Stimulated activated naive CD8-positive, alpha-beta T cell treated with anti-CD3 and anti-CD28 coated beads, Interleukin-15, amount 100 ng/mL, for 72 hours (primary cell): ENCODE data around the gene SEL1L3.

Source experiments
- ATAC-seq: fragments of 150-1000 bp; cut with Tn5 transposase; 2 replicates; pipeline ENCODE4 v1.10.0; 2021; ENCODE audit warnings: mild to moderate bottlenecking, moderate library complexity
- DNase-seq, 2 donors: peaks; one replicate each; pipeline ENCODE4 v3.0.0; 2021 to 2022
- H3K27ac Mint-ChIP-seq, 2 donors: one replicate each; pipeline ENCODE4 v1.8.0; 2022; ENCODE audit warnings: mild to moderate bottlenecking in 2 of 2, mixed read lengths in 2 of 2, moderate library complexity in 2 of 2
- H3K27me3 Mint-ChIP-seq: one replicate; pipeline ENCODE4 v1.8.0; 2022; ENCODE audit warnings: mixed read lengths
- H3K4me1 Mint-ChIP-seq: one replicate; pipeline ENCODE4 v1.8.0; 2022; ENCODE audit warnings: mild to moderate bottlenecking, mixed read lengths
- H3K4me3 Mint-ChIP-seq, 2 donors: one replicate each; pipeline ENCODE4 v1.8.0; 2022; ENCODE audit warnings: mild to moderate bottlenecking in 2 of 2, mixed read lengths in 2 of 2, moderate library complexity in 1 of 2
- H3K9me3 Mint-ChIP-seq, 2 donors: one replicate each; pipeline ENCODE4 v1.8.0; 2022; ENCODE audit warnings: mixed read lengths in 2 of 2

The SEL1L3 gene

DNA sequence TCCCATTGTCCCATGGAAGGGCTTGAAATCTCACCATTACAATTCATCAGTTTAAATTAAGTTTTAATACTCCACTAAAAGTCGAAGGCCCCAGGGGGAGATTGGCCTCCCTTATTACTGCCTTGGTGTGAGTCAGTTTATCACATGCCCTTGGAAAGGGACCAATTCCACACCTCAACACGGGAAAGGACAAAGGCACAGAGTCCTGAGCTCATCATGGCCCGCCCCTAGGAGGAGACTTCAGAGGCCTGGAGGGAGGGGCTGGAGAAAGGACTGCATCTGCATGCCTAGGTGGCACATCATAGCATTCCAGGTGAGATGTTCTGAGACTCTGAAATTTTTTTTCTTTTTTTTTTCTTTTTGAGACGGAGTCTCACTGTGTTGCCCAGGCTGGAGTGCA lies 2.8 kb upstream of the SEL1L3 start:
- no peaks in the 10 kb centered on the region for H3K27me3 Mint-ChIP-seq
- no peak overlapping the region for H3K4me3 Mint-ChIP-seq
- H3K4me1 Mint-ChIP-seq = peaks cover 6% of the 10 kb centered on the region
- no peak overlapping the region for H3K27ac Mint-ChIP-seq
- DNase-seq = no peak
- no peak for ATAC-seq
- no peaks in the 10 kb centered on the region for H3K9me3 Mint-ChIP-seq

DNA sequence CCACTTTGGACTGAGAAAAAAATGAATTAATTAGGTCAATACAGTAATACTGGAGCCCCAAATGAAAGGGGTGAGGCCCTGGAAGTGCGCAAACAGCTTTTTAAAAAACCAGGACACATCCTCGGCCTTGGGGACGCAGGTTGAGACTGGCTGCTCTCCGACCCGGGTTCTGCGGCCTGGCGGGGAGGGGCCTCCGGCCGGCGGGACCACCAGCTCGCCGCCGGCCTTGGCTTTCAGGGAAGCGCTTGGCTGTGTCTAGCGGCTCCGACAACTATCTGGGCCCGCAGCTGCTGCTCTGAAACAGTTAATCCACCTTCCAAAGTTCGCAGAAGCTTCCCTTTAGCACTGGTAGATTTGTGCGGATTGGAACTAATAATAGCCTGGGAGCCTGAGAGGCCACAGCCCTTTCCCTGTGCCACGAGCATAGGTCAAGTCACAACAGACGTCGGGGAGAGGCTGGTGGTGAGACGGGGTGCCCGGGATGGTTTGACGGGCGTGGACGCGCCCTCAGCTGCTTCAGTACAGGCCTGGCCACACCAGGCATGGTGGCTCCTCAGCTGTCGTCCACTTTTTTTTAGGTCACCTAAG lies 1.1 kb upstream of the SEL1L3 start:
- H3K27me3 Mint-ChIP-seq = no peaks in the 10 kb centered on the region
- ATAC-seq (no peak), DNase-seq (no peak)
- peak overlapping the region in 1 of 2 donors; percentile 62 for H3K27ac Mint-ChIP-seq
- peak overlapping the region; percentile 64 to 69 for H3K4me3 Mint-ChIP-seq
- no peaks in the 10 kb centered on the region for H3K9me3 Mint-ChIP-seq
- peaks cover 22% of the 10 kb centered on the region for H3K4me1 Mint-ChIP-seq

DNA sequence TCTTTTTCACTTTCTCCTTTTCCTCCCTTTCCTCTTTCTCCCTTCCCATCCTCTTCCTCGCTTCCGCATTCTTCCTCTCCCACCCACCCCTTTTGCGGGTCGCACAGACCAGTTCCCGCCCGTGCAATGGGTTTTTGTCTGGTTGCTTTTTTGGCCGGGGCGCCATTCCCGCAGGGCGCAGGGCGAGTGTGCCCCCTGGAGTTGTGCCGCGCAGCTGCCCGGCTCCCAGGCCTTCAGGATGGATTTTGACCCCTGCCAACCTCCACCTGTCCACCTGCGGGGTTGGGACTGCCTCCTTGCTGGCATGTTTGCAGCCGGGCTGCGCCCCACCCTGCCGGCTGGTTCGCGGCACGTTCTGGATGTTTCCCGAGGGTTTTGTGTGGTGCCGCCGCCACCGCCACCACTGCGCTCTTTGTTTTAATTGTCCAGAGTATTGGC lies 578 bp upstream of the SEL1L3 start:
- no peak for ATAC-seq

GRCh38 chr4:25861951-25862410 lies 807 bp downstream of the SEL1L3 start:
- Mint-ChIP-seq H3K27me3 (no peaks in the 10 kb centered on the region), H3K27ac (peak overlapping the region; percentile 99), H3K9me3 (no peaks in the 10 kb centered on the region), H3K4me3 (peak overlapping the region; percentile 99), H3K4me1 (peaks cover 42% of the 10 kb centered on the region)
- ATAC-seq (peak; percentile 42), DNase-seq (peak; percentile 36 to 48)

More for the DNA sequence above, 578 bp upstream of the SEL1L3 start:
- H3K4me3 Mint-ChIP-seq = peak overlapping the region; percentile 64 to 69
- H3K4me1 Mint-ChIP-seq = peaks cover 28% of the 10 kb centered on the region
- peak overlapping the region in 1 of 2 donors; percentile 62 for H3K27ac Mint-ChIP-seq
- DNase-seq = peak; percentile 13 to 28
- no peaks in the 10 kb centered on the region for H3K9me3 Mint-ChIP-seq
- H3K27me3 Mint-ChIP-seq = no peaks in the 10 kb centered on the region

GRCh38 chr4:25861280-25861950 lies 1.4 kb downstream of the SEL1L3 start:
- Mint-ChIP-seq H3K4me3 (peak overlapping the region; percentile 99), H3K27me3 (no peaks in the 10 kb centered on the region), H3K9me3 (no peaks in the 10 kb centered on the region), H3K4me1 (peaks cover 48% of the 10 kb centered on the region), H3K27ac (peak overlapping the region; percentile 99)
- no peak for ATAC-seq
- DNase-seq = no peak

DNA sequence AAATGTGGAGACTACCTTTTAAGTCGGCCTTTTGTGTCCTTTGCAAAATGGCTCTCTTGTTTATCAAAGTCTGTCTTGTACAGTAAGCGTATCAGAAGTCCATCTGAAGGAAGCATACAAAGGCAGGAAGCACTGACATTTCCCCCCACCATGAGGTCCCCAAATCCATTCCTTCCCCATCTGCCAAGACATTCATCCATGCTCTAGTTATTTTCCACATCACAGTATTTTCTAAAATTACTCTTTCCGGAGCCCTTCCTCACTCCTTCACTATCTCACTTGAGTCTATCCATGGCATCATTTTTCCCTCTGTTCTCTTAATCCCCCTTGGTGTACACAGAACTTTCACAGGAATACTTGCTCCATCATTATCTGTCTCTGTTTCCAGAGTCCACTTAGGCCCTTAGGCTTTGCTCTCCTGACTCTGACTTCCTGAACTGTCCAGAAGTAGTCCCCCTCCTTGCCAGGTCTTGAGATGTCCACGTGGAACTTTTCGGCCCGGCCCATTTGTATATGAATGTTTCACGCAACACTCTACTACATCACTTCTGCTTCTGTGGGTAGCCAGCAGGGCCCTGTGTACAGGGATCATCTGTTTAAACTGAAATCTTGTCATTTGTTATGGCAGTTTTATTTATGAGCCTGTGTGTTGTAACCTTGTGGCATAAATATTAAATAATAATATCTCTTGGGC lies 2.1 kb downstream of the SEL1L3 start:
- ATAC-seq (no peak), DNase-seq (no peak)
- H3K9me3 Mint-ChIP-seq = no peaks in the 10 kb centered on the region
- H3K4me1 Mint-ChIP-seq = peaks cover 54% of the 10 kb centered on the region
- H3K27ac Mint-ChIP-seq = peak overlapping the region; percentile 12 to 99
- peak overlapping the region; percentile 71 to 99 for H3K4me3 Mint-ChIP-seq
- no peaks in the 10 kb centered on the region for H3K27me3 Mint-ChIP-seq

DNA sequence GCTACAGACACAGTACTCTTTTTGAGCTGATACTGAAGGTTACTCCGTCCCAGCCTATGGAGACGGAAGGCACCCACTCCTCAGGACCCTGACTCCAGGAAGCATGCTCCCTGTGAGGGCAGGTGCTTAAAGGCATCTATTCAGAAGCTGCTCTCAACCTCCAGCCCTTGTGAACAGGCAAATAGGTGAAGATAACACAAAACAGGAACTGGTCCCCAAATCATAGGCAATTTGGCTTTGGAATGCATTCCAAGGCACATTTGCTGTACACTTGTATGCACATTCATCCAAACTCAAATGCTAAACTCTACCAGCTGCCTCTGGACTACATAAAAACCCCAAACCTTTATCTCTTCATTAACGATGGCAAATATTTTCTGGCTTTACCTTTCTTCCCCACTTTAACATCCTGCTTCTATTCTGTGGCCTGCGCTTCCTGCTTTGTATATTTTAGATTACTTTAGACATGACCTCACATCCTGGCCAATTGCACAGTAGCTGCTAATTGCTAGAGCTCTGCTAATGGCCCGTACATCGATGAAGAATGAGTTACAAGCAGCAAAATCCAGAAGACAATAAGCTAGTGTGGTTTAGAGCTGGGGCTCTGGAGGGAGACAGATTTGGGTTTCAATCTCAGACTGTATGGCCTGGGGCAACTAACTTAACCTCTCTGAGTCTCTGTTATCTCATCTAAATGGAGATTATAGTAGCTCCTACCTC lies 3.2 kb downstream of the SEL1L3 start:
- Mint-ChIP-seq H3K27me3 (no peaks in the 10 kb centered on the region), H3K9me3 (no peaks in the 10 kb centered on the region), H3K4me1 (peaks cover 65% of the 10 kb centered on the region), H3K27ac (peak overlapping the region; percentile 37 to 99), H3K4me3 (peak overlapping the region; percentile 55 to 99)
- DNase-seq = peak in 1 of 2 donors; percentile 37
- ATAC-seq = peak; percentile 61

- Mint-ChIP-seq H3K27me3 (no peaks in the 10 kb centered on the region), H3K4me1 (peaks cover 69% of the 10 kb centered on the region), H3K27ac (peak overlapping the region in 1 of 2 donors; percentile 9), H3K9me3 (no peaks in the 10 kb centered on the region), H3K4me3 (no peak overlapping the region)
- no peak for DNase-seq
- no peak for ATAC-seq
Observed at GRCh38 chr4:25857851-25858400, 4.9 kb downstream of the SEL1L3 start.

DNA sequence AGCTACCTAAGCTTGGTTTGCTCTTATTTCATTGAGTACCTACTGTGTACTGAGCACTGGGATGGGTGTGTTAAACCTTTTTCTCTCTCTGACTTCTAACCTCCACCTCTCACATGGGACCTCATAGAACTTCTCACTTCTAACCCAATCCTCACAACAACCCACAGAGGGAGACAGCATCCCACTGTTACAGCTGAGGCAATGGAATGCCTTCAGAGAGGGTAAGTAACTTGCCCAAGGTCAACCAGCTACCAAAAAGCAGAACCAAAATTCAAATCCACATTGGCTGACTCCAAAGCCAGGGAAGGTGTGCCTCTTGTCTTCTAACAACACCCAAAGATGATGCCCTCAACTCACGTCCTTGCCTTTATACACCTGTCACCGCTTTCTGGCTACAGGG lies 5.4 kb downstream of the SEL1L3 start:
- H3K27ac Mint-ChIP-seq = peak overlapping the region in 1 of 2 donors; percentile 11
- ATAC-seq (no peak), DNase-seq (no peak)
- H3K4me1 Mint-ChIP-seq = peaks cover 75% of the 10 kb centered on the region
- H3K9me3 Mint-ChIP-seq = no peaks in the 10 kb centered on the region
- no peaks in the 10 kb centered on the region for H3K27me3 Mint-ChIP-seq
- H3K4me3 Mint-ChIP-seq = no peak overlapping the region

DNA sequence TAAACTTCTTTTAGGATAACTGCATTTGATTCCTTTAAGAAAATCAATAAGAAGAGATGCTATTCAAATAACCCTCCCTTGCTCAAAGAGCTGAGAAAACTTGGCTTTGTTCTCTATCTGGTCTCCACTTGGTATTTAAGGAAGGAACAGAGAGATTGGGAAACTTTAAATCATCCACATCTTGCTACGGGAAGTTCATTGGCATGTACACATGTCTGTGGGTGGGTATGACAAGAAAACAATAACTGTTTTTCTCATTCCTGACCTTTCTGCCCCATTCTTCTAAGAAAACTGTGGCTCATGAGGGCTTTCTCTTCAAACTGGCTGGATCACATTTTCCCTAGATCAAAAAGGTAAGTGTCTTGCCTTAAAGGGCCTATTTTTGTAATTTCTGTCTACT lies 6.0 kb downstream of the SEL1L3 start:
- no peak overlapping the region for H3K4me3 Mint-ChIP-seq
- no peaks in the 10 kb centered on the region for H3K9me3 Mint-ChIP-seq
- no peak overlapping the region for H3K27ac Mint-ChIP-seq
- no peak for DNase-seq
- H3K4me1 Mint-ChIP-seq = peaks cover 81% of the 10 kb centered on the region
- no peaks in the 10 kb centered on the region for H3K27me3 Mint-ChIP-seq
- ATAC-seq = no peak

GRCh38 chr4:25852103-25852502 lies 10.7 kb downstream of the SEL1L3 start:
- ATAC-seq (no peak), DNase-seq (no peak)
- Mint-ChIP-seq H3K4me3 (no peak overlapping the region), H3K27me3 (no peaks in the 10 kb centered on the region), H3K9me3 (no peaks in the 10 kb centered on the region), H3K4me1 (peaks cover 82% of the 10 kb centered on the region), H3K27ac (no peak overlapping the region)

DNA sequence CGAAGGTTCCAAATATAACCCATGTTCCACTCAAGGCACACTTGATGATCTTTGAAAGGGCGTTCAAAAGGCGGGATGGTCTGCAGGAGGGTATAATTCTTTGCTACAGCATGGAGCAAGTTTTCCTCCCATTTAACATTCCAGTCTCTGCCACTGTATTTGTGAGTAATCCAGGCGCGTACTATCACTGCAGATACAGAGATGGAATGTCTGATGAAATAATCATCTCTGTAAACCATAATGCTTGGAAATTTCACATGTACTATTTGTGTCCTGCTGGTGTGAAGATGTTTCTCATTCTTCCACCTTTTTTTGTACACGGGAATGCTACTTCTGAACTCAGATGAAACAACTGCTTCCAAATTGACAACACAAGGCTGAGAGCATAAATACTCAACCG lies 15.5 kb downstream of the SEL1L3 start:
- H3K9me3 Mint-ChIP-seq = no peaks in the 10 kb centered on the region
- no peak overlapping the region for H3K4me3 Mint-ChIP-seq
- peaks cover 84% of the 10 kb centered on the region for H3K4me1 Mint-ChIP-seq
- no peak for ATAC-seq
- no peaks in the 10 kb centered on the region for H3K27me3 Mint-ChIP-seq
- DNase-seq = no peak
- H3K27ac Mint-ChIP-seq = no peak overlapping the region

GRCh38 chr4:25845841-25846653 lies 16.7 kb downstream of the SEL1L3 start:
- ATAC-seq (no peak), DNase-seq (no peak)
- Mint-ChIP-seq H3K27me3 (no peaks in the 10 kb centered on the region), H3K9me3 (no peaks in the 10 kb centered on the region), H3K4me3 (no peak overlapping the region), H3K27ac (no peak overlapping the region), H3K4me1 (peaks cover 81% of the 10 kb centered on the region)

GRCh38 chr4:25844961-25845712 lies 17.7 kb downstream of the SEL1L3 start:
- Mint-ChIP-seq H3K27me3 (no peaks in the 10 kb centered on the region), H3K4me3 (no peak overlapping the region), H3K9me3 (no peaks in the 10 kb centered on the region), H3K27ac (no peak overlapping the region), H3K4me1 (peaks cover 72% of the 10 kb centered on the region)
- ATAC-seq (peak; percentile 67), DNase-seq (no peak)
